GM11168 (cell line): Measurements from ENCODE around the gene OTUD7B.
"Not testable (repeated sequence)": the region's sequence is repeated elsewhere in the genome, so short reads cannot be mapped to it uniquely, and the experiment has no call there.

Experiments used
- in situ Hi-C: fragments of 300-500 bp; cut with MboI; formaldehyde crosslinking; loops from one replicate; pipeline ENCODE4 v1.12.0; 2022; ENCODE audit warnings: low sequenced_read_pairs; ENCODE audit not compliant: unreplicated experiment

Gene OTUD7B

DNA sequence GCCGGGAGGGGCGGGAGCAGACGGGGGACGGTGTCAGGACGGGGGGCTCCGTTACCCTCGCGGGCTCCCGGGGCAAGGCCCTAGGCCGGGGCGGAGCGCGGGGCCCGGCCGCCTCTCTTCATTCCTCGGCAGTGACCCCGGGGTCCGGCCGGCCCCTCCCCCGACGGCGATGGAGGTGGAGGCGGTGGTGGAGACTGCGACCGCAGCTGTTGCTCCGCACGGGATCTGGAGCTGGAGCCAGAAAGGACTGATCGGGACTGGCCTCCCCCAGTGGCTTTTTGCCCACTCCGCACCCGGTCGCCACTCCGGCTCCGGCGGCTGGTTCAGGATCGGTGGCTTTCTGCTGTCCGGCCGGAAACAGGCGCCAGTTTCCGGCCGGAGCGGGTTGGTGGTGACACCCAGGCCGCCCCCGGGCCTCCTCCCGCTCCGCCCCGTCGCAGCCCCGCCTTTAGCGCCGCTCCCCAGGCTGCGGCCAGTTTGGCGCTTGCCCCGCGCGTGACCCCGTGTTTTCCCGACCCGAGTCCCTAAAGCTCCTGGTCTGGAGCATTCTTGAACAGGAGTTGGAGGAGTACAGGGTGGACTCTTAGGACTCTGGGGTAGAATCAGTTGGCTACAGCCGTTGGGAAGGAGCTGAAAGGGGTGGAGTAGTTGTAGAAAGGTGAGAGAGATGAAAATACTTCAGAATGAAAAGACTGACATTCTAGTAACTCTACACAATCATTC is at the start of gene OTUD7B:
Gene OTUD7B, minus strand, starts transcription at position 334 of the 723 bp plus-strand sequence. CDS start 33,216 bp downstream, outside the sequence.
- in situ Hi-C loops = no loop called here

DNA sequence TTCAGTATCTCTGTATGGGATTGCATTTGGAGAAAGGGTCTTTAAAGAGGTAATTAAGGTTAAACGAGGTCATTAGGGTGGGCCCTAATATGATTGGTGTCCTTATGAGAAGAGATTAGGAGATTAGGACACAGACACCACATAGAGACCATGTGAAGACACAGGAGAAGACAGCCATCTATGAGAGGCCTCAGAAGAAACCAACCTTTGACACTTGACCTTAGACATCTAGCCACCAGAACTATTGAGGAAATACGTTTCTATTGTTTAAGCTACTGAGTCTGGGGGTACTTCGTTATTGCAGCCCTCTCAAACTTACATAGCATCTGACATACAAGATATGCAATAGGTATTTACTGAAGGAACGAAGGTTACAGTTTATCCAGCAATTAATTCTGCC is 49.7 kb upstream of the OTUD7B start:
- in situ Hi-C loops = no loop called here

DNA sequence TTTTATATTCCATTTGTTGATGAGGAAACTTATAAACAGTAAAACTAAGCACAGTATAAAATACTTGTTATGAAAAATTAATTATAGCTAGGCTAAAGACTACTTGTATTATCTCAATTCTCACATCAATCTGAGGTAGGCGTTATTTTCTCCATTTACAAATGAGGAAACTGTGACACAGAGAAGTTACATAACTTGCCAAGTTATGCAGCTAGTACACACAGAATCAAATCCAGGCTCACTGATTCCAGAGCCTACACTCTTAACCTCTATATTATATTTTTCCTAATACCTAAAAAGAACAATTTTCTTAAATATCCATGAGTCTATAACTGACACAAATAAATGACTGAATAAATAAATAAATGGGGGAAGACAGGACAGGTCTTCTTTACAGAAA is 45.9 kb upstream of the OTUD7B start:
- in situ Hi-C loops = no loop called here

DNA sequence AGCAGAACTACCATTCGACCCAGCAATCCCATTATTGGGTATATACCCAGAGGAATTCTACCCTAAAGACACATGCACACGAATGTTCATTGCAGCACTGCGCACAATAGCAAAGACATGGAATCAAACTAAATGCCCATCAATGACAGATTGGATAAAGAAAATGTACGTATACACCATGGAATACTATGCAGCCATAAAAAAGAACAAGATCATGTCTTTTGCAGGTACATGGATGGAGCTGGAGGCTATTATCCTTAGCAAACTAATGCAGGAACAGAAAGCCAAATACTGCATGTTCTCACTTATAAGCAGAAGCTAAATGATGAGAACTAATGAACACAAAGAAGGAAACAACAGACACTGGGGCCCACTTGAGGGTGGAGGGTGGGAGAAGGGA is 45.0 kb upstream of the OTUD7B start:
- in situ Hi-C loops = not testable (repeated sequence)

DNA sequence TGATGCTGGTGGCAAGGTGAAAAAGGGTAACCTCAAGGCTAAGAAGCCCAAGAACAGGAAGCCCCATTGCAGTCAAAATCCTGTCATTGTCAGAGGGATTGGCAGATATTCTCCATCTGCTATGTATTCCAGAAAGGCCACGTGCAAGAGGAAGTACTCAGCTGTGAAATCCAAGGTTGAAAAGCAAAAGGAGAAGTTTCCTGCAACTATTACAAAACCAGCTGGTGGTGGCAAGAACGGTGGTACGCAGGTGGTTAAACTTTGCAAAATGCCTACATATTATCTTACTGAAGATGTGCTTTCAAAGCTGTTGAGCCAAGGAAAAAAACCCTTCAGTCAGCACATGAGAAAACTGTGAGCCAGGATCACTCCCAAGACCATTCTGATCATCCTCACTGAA is 43.4 kb upstream of the OTUD7B start:
- in situ Hi-C loops = no loop called here

DNA sequence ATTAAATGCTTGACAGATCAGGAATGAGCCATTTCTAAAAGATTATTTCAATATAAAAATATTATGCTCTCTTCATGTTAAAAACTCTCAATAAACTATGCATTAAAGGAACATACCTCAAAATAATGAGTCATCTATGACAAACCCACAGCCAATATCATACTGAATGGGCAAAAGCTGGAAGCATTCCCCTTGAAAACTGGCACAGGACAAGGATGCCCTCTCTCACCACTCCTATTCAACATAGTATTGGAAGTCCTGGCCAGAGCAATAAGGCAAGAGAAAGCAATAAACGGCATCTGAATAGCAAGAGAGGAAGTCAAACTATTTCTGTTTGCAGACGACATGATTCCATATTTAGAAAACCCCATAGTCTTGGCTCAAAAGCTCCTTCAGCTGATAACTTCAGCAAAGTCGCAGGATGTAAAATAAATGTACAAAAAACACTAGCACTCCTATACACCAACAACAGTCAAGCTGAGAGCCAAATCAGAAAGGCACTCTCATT is 41.4 kb upstream of the OTUD7B start:
- in situ Hi-C loops = not testable (repeated sequence)

DNA sequence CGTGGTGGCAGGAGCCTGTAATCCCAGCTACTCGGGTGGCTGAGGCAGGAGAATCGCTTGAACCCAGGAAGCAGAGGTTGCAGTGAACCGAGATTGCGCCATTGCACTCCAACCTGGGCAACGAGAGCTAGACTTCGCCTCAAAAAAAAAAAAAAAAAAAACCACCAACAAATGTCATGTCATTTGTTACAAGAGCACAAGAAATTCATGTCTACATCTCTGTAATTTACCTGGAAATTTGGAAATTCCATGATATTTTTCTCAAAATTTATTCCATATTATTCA is 40.5 kb upstream of the OTUD7B start:
- in situ Hi-C loops = no loop called here

DNA sequence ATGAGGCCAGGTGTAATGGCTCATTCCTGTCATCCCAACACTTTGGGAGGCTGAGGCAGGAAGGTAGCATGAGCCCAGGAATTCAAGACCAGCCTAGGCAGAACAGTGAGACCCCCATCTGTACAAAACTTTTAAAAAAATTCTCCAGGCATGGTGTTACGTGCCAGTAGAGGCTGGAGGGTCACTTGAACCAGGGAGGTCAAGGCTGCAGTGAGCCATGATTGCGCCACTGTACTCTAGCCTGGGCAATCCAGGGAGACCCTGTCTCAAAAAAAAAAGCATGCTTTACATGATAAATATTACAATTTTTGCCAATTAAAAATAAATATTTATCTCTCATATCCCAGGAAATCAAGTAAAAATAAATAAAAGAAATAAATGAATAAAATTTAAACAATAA is 39.4 kb upstream of the OTUD7B start:
- in situ Hi-C loops = loop anchor here (5.0 kb wide), 1 partner anchor 83 kb away; no protein-coding TSS in a partner anchor

DNA sequence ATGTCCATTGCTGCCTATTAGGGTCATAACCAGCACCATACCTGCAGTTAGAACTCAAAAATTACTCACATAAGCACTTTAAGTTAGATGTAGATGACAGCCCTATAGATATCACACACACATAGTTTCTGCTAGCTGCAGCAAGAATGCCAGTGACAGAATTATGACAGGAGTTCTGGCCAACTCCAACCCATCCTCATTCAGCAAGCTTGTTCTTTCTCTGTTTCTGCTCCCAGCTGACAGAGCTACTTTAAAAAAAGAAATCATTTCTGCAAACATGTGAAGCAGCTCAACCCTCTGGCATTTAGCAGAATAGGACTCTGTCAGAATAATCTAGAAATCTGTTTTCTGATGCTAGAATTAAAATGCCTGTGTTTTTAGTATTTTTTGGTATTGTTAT is 23.8 kb upstream of the OTUD7B start:
- in situ Hi-C loops = no loop called here

DNA sequence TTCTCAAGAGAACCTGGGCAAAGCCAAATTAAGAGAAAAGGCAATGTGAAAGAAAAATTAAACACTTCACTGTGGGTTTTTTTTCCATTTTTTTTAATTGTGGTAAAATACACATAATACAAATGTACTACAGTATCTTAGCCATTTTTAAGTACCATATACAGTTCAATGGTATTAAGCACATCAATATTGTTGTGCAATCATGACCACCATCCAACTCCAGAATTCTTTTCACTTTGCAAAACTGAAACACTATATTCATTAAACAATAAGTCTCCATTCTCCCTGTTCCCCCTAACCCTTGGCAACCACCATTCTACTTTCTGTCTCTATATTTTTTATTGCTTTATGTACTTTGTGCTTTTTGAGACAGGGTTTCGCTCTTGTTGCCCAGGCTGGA is 17.8 kb upstream of the OTUD7B start:
- in situ Hi-C loops = no loop called here

DNA sequence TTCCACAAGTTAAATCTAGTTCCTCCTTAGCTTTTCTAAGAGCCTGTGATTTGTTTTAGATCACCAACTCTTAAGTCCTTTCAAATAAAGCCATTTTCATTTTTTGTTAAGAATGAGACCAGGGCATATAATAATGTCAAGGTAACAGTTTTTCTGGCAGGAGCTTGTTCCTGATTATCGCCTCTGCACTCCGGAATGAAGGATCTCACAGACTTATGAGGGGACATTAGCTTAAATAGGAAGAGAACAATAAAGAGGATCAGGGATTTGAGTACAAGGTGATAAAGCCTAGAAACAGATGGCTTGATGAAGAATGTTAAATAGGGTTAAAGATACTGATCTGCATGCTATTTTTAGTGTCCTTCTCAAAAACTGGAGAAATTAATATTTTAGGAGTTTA is 13.6 kb upstream of the OTUD7B start:
- in situ Hi-C loops = no loop called here

DNA sequence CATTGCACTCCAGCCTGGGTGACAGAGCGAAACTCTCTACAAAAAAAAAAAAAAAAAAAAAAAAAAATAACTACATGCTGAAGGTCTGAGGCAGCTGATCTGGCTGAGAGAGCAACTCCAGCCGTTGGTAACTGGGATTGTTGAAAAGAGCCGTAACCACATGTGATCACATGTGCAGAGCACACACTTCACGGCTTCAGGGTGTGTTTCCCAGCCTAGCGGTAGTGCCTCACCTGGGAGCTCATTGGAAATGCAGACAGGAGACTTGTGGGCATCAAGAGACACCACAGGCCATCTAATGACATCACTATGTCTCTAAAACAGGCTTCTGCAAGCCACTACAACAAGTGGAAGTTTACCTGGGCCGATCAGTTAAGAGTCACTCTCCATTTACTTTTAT is 11.8 kb upstream of the OTUD7B start:
- in situ Hi-C loops = no loop called here

DNA sequence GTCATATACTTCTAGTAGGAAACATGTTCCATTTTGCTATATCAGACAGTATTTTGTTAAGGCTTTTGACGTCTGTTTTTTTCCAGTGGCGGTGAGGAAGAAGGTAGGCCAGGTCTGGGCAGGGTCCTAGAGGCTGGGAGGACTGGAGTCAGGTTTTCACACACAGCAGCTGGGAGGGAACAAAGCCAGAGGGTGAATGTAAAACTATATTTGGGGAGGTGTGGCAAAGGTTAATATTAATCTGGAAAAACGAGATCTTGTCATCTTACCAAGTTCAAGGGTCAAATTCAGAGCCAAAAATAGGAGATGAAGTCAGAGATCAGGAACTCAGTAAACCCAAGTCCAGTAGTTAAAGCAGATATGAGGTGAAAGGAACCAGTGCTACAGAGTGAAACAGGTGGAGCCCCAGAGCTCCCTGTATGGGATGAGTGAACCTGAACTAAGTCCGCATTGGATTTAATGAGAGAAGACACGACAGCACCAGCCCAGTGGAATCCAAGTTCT is 10.7 kb upstream of the OTUD7B start:
- in situ Hi-C loops = no loop called here

DNA sequence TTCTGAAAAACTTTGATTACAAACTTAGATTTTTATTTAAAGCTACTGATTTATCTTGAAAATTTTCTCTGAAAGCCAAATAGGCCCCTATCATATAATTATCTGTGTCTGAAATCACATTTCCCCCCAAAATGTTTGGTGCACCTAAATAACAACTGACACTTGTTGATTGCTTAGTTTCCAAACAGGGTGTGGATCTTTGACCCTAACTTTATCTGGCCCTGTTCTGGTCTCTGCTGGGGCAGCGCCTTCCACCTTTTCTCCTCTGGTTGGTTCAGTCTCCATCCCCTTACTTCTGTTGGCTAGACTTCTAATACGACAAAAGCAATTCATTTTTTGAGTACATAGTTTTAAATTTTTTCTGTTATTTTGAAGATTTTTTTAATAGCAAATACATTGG is 10.2 kb upstream of the OTUD7B start:
- in situ Hi-C loops = no loop called here

DNA sequence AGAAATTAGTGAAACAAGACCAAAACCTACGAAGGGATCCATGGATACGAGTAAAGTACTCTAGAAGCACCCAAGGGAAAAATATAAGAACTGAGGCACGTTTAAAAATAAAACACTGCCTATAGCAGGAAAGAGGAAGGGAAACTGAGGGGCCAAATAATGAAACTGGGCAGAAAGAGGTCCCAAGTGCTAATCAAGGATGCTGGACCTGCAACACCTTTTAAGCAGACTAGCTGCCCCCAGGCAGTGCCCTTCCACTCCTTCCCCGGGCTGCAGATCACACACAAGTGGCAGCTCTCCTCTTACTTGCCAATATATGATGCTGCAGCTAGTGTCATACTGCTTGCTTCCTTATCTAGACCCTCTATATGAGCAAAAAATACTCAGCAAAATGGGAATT is 7.6 kb upstream of the OTUD7B start:
- in situ Hi-C loops = no loop called here

DNA sequence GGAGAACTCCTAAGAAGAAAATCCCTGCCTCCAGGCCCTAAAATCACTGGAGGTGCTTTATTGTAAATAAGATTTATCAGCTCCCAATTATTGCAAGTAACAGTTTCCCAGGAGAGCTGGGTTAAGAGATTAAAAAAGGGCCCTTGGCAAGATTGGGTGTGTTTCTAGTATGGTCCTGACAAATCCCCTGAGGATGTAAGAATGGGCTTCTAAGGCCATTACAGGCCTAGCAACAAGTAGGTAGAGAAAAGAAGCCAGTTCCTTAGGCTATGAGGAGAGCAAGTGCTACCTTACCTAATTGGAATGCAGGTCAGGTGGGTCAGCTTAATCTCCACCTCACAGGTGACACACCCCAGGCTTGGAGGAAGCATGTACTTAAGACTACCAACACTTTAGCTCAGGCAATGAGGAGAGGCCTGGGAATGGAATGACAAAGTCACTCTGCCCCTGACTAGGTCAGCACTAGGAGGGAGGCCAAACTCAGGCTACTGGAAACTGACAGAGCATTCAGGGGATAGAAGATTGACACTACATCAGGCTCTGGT is 6.8 kb upstream of the OTUD7B start:
- in situ Hi-C loops = no loop called here

DNA sequence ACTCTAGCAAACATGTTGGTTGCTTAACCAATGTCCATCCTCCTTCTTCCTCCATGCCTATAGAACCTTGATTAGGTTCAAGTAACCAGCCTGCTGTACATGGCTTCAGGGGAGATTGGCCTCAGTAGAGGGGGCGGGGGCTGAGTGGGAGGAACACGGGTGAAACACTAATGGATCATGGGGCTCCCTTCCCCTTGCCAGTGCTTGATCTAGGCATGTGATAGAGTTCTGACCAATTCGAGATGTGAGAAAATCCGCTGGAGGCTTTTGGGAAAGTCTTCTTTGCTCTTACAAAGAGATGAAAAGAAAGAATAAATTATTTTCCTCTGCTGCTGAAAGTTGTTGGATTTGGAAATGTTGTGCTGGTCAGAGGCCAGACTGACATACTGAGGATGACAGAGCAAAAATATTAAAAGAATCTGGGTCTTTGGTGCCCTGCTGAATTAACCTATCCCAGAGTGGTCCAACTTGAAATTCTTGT is 5.2 kb upstream of the OTUD7B start:
- in situ Hi-C loops = no loop called here

DNA sequence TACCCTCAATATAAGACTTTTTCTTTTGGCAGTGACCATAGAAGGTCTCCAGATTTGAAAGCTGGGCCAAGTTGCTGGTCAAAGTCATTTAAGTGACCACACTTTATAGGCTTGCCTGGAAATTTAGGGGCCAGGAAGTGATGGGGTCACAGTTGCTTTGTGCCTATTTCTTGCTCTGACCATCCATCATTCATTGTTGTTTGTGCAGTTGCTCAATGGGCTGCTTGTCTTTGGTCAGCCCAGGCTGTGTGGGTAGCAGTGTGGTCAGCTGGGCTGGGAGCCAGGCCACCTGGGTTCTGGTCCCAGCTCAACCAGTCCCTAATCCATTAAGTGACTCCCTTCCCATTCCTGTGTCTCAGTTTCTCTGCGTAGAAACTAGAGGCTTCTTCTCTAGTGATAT is 2.1 kb upstream of the OTUD7B start:
- in situ Hi-C loops = no loop called here

DNA sequence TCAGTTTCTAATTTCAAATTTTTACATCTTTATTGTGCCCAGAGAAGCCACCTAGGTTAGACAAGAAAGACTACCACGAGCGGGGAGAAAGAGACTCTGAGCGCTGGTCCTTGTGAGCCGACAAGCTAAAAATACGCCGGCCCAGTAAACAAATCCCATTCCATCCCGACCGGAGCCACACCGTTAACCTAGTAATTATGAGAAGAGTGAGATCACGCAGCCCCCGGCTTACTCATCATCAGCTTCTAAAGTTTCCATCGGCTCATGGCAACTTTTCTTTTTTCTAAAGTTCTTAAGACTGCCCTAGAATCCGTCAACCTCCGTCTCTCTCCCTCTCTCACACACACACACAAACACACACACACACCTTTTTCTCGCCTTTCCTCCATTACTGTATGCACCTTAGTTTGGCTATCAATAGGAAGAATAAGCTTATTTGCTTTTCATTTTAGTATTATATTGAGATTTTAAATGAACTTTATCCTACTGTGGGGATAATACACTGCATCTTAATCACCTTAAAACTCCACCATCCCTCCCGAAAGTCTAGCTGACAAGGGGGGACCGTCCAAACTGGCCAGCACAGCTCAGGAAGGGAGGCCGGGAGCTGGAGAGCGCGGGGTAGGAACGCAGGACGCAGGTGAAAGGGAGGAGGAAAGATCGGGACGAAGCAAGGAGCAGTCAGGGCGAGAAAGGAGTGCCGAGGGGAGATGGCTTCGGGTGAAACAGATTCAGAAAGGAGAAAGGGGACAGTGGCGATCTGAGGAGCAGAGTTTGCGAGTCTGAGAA is 728 bp downstream of the OTUD7B start:
- in situ Hi-C loops = no loop called here

DNA sequence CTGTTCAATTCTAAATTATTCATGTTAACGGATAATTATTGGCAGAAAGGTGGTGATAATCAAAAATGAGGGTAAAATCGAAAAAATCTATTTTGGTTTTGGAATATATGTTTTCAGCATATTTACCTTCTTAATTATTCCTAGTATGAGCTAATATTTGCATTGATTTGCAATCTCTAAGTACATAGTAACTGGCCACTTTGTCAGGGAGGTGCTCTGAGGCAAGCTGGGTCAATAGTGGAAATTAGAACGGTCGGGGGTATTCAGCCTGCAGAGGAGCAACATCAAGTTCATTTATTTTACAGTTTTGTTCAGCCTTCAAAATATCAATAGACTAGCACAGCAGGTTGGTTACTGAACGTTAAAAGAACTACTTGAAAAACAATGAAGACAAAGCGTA is 1.8 kb downstream of the OTUD7B start:
- in situ Hi-C loops = no loop called here

DNA sequence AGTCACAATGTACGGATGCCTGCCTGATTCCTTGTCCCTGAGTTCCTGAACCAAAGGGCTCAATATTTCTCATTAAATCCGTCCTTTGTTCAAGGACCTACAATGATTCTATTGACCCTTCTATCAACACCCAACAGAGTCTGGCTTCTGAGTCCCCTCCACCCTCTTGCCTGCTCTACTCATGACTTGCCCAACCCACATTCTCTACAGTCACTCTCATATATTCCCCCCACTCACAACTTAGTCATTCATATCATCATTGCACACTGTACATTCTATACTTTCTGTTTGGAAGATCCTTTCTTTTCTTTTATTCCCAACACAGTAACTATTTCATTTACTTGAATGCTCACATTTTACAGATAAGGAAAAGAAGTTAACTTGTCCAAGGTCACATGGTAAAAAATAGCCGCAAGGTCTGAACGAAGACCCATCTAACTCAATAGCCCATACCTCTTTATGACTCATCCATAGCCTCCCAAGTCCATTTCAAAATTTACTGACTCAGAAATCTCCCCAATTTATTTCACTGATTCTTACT is 3.6 kb downstream of the OTUD7B start:
- in situ Hi-C loops = no loop called here
